Measurements from ENCODE around the gene HOXB5. TPM values are rescaled to one million over a fixed set of nuclear protein-coding genes. Genes with fewer than 3 reads are reported as not detected.
A peak's percentile ranks its signal among the peaks of the same experiment; 100 is the strongest.

HOXB5 gene
- total RNA-seq, 4 donors from 2014 or later: 0.72 to 3.3 (median 1.4) TPM

DNA sequence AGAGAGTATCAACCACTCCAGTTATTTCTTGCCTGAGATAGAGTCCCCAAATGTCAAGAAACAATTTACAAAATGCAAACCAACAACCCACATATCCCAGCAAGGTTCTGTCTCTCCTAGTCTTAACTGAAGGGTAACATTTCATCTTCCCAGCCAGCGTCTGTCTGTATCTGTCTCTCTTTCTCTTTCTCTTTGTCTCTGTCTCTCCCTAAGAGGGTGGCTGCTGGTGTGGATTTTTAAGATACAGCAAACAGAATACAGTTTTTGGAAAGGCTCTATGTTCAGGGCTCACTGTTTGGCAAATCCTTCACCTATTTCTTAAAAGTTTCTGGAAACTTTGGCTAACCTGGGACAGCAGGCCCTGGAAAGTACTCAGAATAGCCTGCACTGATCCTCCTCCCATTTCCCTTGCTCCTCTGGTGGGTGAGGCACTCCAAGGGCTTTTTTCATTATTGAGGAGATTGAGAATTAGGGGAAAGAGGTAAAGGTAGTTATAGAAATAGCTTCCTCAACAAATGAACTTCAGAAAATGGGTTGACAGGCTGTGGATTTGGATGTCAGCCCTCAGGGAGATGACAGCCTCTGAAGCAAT, 21.7 kb downstream of the HOXB5 start:
- no peak for DNase-seq (ENCODE audit: low spot score)

DNA sequence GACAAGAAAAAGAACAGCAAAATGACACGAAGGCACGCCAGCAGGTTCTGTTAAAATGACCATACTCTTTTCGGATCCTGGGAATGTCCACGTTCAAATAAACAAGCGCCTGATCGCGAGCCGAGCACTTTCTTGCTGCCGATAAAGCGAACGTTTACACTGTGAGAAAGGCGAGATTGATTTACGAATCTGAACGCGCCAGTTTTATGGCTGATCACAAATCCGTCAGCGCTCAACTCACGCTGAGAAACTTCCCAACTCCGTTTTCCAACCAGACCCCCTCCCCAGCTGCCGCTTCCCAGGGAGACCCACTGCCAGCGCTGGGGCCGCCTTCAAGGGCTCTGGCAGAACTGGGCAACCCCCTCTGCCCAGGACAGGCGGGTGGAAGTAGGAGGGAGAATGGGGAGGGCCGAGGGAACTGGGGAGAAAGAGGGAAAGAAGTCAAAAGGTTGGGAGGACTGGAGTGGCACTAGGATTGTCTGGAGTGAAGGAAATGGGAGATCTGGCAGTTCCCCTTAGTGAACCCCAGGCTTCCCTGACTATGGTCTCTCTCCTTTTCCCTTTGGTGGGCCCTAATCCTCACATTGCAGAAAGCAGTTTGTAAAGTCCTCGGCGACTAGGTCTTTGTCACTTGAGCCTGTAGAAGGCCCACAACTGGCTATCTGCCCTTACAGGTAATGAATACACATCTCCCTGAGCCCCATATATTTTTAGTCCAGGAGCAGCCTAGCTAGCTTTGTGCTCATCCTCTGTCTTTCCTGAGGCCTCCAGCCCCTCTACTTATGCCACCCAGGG, 22.4 kb downstream of the HOXB5 start:
- ATAC-seq (ENCODE audit: low FRiP score) (peak; percentile 36), DNase-seq (ENCODE audit: low spot score) (no peak)
- TF ChIP-seq, protein P1, sequence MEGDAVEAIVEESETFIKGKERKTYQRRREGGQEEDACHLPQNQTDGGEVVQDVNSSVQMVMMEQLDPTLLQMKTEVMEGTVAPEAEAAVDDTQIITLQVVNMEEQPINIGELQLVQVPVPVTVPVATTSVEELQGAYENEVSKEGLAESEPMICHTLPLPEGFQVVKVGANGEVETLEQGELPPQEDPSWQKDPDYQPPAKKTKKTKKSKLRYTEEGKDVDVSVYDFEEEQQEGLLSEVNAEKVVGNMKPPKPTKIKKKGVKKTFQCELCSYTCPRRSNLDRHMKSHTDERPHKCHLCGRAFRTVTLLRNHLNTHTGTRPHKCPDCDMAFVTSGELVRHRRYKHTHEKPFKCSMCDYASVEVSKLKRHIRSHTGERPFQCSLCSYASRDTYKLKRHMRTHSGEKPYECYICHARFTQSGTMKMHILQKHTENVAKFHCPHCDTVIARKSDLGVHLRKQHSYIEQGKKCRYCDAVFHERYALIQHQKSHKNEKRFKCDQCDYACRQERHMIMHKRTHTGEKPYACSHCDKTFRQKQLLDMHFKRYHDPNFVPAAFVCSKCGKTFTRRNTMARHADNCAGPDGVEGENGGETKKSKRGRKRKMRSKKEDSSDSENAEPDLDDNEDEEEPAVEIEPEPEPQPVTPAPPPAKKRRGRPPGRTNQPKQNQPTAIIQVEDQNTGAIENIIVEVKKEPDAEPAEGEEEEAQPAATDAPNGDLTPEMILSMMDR (IDR thresholded peaks at IDR 0.05): no peak

More for the DNA sequence above, 21.7 kb downstream of the HOXB5 start:
- TF ChIP-seq, protein P1 (IDR thresholded peaks at IDR 0.05): no peak
- ATAC-seq (ENCODE audit: low FRiP score): no peak

DNA sequence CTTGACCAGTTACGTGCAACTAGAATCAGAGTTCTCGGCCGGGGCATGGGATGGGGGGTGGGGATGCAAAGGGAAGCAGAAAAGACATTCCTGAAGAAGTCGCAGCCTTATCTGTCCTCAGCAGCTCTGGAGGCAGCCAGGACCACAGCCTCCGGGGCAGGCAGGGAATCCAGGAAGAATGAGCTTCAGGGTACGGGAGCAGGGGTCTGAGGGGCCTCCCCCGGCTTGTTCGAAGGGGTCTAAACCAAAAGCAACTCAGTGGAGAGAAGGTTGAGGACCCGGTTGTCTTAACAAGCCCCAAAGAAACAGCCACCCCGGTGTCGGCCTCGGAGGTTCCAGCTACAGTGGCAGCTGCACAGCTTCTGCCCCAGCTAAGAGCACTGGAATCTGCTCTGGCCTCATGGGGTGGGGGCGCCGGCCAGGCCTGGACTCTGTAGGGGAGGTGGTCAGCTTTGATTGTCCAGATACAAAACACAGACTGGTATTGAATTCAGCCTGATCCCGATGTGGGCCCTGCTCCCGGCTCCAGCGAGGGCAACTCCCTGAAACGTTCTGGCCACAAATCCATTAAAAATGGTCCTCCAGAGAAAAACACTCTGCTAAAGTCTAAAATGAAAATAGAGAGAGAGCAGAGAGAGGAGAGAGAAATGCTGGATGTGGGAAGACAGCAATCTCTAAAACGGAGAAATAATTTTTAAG, 23.1 kb downstream of the HOXB5 start:
- TF ChIP-seq, protein P1 (IDR thresholded peaks at IDR 0.05): no peak
- no peak for ATAC-seq (ENCODE audit: low FRiP score)
- DNase-seq (ENCODE audit: low spot score): no peak

DNA sequence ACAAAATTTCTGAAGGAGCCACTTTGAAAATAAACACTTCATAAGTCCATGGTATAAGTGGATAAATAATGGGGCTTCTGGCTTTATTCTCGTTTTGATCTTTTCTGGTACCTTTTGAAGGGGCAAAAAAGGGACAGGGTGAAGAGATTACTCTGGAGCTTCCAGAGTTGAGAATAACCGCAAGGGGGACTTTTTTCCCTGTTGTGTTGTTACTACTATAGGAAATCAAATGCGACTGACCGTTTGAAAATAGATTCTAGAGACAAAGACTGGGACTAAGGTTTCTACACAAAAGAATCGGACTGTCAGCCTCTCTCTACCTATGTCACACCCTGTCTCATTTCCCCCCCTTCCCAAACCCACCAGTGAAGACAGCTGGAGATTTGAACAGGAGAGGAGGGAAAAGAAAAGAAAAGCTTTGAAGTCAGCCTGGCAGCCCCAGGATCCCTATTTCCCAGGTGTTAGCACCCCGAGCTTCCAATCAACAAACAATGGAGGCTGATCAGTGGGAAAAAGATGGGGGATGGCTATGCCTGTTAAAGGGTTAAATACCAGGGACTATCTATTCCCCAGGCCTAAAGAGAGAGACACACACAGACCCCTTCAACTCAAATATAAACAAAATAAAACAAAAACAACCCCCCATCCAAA, 23.8 kb downstream of the HOXB5 start:
- ATAC-seq (ENCODE audit: low FRiP score) (no peak), DNase-seq (ENCODE audit: low spot score) (no peak)
- TF ChIP-seq, protein P1 (IDR thresholded peaks at IDR 0.05): no peak

DNA sequence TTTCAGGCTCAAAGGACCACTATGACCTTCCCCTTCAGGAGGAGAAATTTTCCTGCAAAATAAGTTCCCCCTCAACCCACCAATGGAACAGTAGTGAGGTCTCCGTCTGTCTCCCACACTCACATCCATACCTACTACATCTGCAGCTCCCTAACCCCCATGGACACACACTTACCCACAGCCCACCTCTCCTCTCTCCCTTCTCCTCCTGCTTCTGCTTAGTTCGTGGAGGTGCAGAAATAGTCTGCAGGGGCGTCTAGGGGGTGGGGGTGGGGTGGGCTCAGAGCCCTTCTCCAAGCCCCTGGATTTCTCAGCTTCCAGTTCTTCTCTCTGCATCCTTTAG, 24.4 kb downstream of the HOXB5 start:
- ATAC-seq (ENCODE audit: low FRiP score): no peak
- no peak for DNase-seq (ENCODE audit: low spot score)
- TF ChIP-seq, protein P1 (IDR thresholded peaks at IDR 0.05): no peak

DNA sequence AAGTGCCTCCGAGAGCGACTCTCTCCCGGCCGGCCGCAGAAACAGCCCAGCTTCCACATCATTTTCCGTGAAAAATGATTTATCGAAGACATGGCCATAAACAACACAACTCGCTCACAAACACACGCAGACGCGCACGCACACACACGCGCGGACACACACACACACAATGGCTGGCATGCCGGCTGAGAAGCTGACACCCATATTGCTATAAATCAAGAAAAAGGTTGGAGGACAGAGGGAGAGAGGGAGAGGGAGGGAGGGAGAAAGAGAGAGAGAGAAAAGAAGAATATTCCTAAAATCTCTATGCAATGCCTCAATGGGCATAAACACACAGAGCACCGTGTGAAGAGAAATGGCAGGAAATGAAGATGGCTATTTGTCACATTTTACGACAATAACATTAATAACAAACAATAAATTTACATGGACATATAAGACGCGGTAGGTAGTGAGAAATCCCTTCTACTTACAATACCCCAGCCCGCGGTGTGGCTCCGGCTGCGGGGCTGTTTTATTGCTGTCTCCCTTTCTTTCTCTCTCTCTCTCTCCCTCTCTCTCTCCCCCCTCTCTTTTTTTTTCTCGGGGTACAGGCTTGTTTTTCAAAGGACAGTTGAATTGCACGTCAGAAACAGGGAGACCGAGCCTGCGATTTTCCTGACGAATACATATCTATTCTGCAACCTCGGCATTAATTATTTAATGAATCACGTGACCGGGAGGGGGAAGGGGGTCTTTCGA, 24.9 kb downstream of the HOXB5 start:
- no peak for ATAC-seq (ENCODE audit: low FRiP score)
- TF ChIP-seq, protein P1 (IDR thresholded peaks at IDR 0.05): no peak
- no peak for DNase-seq (ENCODE audit: low spot score)

Data from omental fat pad (tissue), 4 donors.